ENCODE data around the gene CDCA3.
"Not testable (repeated sequence)": the region's sequence is repeated elsewhere in the genome, so short reads cannot be mapped to it uniquely, and the experiment has no call there.

Gene CDCA3

DNA sequence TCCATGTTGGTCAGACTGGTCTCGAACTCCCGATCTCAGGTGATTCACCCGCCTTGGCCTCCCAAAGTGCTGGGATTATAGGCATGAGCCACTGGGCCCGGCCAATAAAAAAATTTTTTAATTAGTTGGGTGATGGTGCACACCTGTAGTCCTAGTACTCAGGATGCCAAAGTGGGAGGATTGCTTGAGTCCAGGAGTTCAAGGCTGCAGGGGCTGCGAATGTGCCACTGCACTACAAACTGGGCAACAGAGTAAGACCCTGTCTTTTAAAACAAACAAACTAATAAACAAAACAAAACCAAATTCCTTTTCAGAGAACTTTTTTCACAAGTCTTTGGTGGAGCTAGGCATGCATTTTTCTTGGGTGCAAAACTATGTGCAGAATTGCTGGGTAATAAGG, 32.2 kb upstream of the CDCA3 start:
- no peak for TF ChIP-seq CTCF (conservative IDR thresholded peaks at IDR 0.05; ENCODE audit: low read depth, low read length)
- no peak overlapping the region for H3K4me3 ChIP-seq (ENCODE audit: low read depth, low read length)
- no peak for DNase-seq (ENCODE audit: low read depth)

GRCh38 chr12:6879824-6880223, 28.7 kb upstream of the CDCA3 start:
- H3K4me3 ChIP-seq (ENCODE audit: low read depth, low read length): not testable (repeated sequence)

GRCh38 chr12:6874015-6874368, 22.9 kb upstream of the CDCA3 start:
- peak overlapping the region; percentile 81 for H3K4me3 ChIP-seq (ENCODE audit: low read depth, low read length)
- not testable (repeated sequence) for DNase-seq (ENCODE audit: low read depth)

More at GRCh38 chr12:6879824-6880223, 28.7 kb upstream of the CDCA3 start:
- DNase-seq (ENCODE audit: low read depth): not testable (repeated sequence)

DNA sequence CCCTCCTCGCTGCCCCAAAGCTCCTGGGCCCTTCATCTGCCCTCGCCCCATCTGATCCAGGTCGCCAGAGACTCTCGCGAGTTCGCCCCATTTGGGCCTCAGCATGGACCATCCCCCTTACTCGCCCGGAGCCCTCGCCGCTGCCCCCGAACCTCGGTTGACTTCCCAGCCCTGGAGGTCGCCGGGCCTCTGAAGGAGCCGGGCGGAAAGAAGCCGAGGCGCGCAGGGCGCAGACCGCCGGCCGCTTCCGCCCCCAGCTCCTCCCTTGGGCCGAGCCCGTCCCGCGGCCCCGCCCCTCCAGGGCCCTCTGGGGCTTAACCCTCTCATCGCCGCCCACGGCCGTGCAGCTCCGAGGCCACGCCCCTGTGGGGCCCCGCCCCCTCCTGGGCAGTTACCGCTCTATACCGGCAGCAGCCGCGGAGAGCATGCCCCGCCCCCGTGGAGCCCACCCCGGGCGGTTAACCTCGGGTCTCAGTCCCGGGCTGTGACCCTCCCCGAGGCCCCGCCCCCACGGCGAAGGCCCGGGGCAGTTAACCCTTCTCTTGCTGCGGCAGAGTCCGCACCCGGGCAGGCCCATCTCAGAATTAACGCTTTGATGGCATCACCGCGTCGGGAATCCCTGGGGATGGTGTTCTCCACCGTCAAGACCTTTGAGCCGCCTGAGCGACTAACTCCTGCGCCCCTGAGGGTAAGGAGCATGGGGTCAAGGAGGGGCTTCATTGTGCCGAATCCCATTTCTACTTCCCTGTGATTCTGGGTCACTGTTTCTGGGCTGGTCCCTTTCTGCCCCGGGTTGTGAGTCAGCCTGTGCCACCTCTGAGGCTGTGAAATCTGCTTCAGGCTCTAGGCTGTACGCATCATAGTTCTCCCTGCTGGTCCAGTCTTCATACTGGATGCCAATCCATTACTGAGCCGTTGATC, 22.3 kb upstream of the CDCA3 start, which contains the start of gene SPSB2:
TSS of gene SPSB2 (minus strand) at position 210 of the 921 bp plus-strand sequence. CDS start 402 bp downstream, outside the sequence.
- peak within 1 kb of the TSS; percentile 81 for H3K4me3 ChIP-seq (ENCODE audit: low read depth, low read length)
- no peak for TF ChIP-seq CTCF (conservative IDR thresholded peaks at IDR 0.05; ENCODE audit: low read depth, low read length)
- peak; percentile 96 for DNase-seq (ENCODE audit: low read depth)

- DNase-seq (ENCODE audit: low read depth): peak; percentile 77
- TF ChIP-seq CTCF (conservative IDR thresholded peaks at IDR 0.05; ENCODE audit: low read depth, low read length): peak; percentile 92
- H3K4me3 ChIP-seq (ENCODE audit: low read depth, low read length): peak overlapping the region; percentile 81
Measured at GRCh38 chr12:6872073-6873048, 21.3 kb upstream of the CDCA3 start.

DNA sequence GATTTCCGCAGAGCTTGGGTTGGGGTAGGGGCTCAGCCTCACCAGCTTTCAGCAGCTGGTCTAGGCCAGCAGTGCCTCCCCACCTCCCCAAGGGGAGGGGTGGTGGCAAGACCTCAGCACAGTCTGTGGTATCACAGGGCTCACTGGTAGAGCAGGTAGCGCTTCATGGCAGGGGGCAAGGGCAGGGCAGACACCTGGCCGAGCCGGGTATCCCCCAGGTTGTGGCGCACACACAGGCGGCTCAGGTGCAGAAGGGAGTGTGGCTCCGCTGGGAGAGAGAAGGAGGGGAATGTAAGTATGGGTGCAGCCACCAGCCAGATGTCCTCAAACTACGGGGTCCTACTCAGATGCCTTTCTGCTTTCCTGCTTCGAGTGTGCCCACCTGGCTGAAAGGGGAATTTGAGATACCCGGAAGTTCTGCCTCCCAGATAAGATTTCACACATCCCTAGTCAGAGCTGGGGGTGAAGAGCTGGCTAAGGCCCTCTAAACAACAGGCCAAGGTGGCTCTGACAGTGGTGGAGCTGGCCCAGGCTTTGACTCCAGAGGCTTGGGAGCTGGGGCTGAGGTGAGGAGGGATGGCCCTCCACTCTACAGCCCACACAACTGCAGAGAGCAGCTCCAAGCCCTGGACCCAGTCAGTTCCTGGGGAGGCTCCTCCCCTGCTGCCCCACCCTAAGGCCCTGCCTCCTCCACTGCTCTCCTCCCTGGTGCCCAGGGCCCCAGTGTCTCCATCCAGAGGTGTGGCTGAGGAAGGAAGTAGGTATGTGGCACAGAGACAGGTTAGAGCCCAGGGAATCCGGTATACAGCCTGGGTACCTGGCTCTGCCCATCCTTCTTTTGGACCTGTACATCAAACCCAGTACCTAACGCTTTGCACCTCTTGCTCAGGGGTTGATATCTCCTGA, 20.2 kb upstream of the CDCA3 start:
- H3K4me3 ChIP-seq (ENCODE audit: low read depth, low read length): no peak overlapping the region
- no peak for DNase-seq (ENCODE audit: low read depth)
- TF ChIP-seq CTCF (conservative IDR thresholded peaks at IDR 0.05; ENCODE audit: low read depth, low read length): no peak

GRCh38 chr12:6870304-6870703, 19.2 kb upstream of the CDCA3 start:
- DNase-seq (ENCODE audit: low read depth); H3K4me3 ChIP-seq (ENCODE audit: low read depth, low read length): not testable (repeated sequence)
